HPDE6-E6E7 (cell line): ENCODE data around the gene ENTPD2.

ENCODE experiments used
- DNase-seq: peaks from one replicate; pipeline ENCODE4 v3.0.0; 2011; ENCODE audit warnings: missing footprints; ENCODE audit errors: extremely low spot score

ENTPD2 gene

GRCh38 chr9:137079401-137079787 lies 25.5 kb upstream of the ENTPD2 start:
- DNase-seq, result no peak

DNA sequence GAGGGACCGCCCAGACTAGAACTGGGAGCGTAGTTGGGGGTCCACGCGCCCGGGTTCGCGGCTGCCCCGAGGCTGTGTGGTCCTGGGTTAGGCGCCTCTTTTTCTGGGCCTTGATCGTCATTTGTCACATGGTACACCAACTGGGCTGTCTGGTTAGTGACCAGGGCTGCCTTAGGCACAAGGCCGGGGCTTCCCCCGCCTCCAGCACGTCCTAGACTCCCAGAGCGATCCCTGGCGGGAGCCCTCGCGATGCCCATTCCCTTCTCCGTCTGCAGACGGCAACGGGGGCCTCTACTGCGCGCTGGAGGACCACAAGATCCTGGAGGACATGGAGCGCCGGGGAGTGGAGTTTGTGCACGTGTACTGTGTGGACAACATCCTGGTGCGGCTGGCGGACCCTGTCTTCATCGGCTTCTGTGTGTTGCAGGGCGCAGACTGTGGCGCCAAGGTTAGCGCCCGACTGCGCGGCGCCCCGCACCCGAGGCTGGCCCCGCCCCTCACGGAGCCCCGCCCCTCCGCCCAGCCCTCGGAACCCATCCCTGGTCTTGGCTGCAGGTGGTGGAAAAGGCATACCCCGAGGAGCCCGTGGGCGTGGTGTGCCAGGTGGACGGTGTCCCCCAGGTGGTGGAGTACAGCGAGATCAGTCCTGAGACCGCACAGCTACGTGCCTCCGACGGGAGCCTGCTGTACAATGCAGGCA lies 25.0 kb upstream of the ENTPD2 start:
- no peak for DNase-seq

- DNase-seq, result no peak
Observed at GRCh38 chr9:137077758-137078693, 24.2 kb upstream of the ENTPD2 start.

GRCh38 chr9:137077010-137077747 lies 23.3 kb upstream of the ENTPD2 start, which contains the start of gene UAP1L1:
Gene UAP1L1 (plus strand): TSS chr9:137077517. CDS start chr9:137077533, 16 bp downstream.
- no peak for DNase-seq

DNA sequence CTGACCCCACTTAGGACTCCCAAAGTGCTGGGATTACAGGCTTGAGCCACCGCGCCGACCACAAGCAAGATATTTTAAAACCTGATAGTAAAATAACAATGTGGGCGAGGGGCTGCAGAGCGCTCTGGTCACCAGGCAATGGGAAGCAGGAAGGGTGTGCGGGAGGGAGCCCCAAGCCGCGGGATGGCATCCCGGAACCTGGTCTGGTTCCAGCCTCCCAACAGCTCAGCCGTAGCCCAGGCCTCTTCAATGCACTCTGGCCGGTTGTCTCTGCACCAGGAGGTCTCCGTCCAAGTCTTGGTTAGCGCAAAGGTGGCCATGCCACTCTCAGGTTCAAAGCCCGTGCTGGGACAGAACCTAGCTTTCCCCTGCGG lies 22.8 kb upstream of the ENTPD2 start:
- no peak for DNase-seq

- DNase-seq, result no peak
Observed at GRCh38 chr9:137075275-137075775, 21.5 kb upstream of the ENTPD2 start.

- DNase-seq, result no peak
Observed at GRCh38 chr9:137074657-137075274, 20.9 kb upstream of the ENTPD2 start.

- DNase-seq, result no peak
Observed at GRCh38 chr9:137073992-137074399, 20.1 kb upstream of the ENTPD2 start.

DNA sequence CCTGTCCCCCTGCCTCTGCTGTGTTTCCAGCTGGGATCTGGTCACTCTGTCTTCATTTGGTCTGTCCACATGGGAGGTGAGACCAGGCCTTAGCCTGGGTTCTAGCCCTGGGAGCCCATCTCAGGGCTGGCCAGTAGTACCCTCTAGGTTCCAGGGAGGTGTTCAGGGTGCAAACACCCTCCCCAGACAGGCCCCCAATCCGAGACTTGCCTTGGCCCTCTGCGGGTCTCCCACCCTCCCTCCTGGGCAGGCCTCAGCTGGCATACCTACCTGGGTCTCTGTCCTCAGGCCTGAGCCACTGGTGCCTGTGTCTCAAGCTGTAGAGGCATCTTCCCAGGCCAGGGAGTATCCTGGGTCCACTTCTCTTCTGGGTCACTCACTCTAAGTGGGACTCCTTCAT lies 17.4 kb upstream of the ENTPD2 start:
- no peak for DNase-seq

GRCh38 chr9:137070906-137071275 lies 17.0 kb upstream of the ENTPD2 start:
- no peak for DNase-seq

- peak; percentile 89 for DNase-seq
Observed at GRCh38 chr9:137070201-137070905, 16.5 kb upstream of the ENTPD2 start, which contains the start of gene SAPCD2. Gene SAPCD2 (minus strand): TSS chr9:137070557. CDS start chr9:137070460, 97 bp downstream.

GRCh38 chr9:137069508-137070091 lies 15.7 kb upstream of the ENTPD2 start:
- no peak for DNase-seq

DNA sequence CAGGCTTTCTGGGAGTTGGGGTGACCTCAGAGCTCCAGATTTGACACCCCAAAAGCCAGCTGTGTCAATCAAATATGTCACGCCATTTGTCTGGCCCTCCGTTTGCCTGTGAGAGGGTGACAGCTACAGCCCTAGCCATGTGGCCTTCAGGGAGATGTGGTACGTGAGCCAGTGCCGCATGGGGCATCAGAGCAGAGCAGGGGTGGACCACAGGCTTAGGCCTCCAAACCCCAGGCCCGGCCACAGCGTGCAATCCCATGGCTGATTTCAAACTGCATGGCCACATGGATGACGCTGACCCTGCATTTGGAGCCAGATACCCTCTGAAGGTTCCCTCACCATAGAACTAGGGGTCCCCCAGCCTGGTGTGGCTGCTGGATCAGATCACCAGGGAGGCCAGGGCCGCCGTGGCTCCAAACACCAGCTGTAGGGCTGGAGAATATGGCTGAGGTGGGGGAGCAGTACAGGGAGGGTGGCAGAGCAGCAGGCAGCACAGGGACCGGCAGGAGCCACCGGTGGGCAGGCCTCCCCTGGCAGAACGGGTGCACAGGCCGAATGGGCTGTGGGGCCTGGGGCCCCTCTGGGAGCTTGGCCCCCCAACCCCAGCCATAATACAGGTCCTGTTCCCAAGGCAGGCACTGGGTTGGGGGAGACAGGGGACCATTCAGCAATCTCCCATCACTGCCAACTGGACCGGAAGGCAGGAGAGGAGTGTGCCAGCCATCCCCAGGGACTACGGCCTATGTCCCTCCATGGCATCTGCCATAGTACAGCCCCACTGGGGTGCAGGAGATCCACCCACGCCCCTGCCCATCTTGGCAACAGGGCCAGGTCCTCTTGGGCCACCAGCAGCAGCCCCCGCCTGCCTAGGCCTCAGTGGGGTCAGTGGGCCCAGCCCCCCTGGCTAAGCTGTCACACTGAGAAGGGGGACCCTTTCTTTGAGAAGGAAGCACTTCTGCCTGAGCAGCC lies 15.0 kb upstream of the ENTPD2 start:
- no peak for DNase-seq

DNA sequence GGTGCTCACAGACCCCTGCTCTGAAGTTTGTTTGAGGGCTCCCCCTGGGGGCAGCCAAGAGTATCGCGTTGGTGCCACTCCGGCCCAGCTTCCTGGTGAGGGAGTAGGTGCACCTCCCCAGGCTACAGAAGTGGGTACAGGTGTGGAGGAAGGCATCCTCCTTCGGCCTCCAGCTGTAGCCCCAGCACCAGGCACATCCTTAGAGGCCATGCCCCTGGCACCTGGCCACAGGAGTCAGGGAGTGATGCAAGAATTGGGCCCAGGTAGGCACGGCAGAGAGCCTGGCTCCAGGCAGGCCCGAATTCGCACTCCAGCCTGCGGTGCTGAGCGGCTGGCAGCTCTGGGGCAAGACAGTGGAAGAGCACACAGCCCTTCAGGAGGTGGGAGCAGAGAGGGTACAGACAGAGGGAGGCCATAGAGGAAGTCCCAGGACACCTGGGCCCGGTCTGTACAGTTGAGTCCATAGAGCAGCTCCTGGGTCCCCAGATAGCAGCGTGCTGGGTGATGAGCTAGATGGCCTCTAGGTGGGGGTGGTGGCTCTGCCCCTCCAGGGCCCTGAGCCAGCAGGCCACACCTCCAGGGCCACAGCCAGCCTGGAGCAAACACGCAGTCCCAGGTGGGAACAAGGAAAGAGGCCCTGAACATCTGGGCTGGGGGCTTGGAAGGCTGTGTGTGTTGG lies 14.1 kb upstream of the ENTPD2 start:
- no peak for DNase-seq

GRCh38 chr9:137066096-137066861 lies 12.4 kb upstream of the ENTPD2 start:
- DNase-seq, result no peak

DNA sequence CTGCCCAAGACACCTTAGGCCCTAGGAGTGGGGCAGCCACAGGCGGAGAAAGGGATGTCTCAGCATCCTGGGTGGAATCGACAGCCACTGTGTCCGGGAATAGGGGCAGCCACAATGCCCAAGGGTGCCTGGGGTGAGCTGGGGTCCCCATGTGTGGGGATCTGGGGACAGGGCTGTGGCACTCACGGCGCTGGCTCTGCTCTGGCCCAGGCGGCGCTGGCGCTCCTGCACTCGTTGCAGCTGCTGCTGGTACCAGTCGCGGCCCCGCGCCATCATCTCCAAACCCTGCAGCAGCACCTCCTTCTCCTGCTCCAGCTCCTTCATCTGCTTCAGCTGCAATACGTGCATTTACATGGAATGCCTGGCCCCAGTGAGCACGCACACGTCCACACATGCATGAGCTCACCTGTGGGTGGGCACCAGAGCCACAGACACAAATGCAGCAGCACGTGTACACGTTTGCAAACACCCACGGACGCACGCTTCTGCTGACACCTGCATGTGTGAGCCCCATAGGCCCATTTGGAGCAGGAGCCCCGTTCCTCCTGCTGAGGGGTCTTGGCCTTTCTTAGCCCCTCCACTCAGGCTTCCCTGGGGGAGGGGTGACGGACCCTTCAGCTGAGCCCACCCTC lies 11.6 kb upstream of the ENTPD2 start:
- DNase-seq, result no peak

DNA sequence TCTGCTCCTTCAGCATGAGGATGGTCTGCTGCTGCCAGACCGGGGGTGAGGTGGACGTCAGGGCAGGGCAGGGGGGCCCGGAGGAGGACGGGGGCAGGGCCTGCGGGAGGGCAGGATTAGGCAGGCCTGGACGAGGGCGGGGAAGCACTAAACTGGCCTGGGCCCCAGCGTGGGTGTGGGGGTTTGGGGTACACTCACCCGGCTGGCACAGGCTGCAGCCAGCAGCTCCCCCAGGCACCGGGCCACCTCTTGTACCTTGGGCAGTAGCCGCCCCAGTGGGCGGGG lies 11.0 kb upstream of the ENTPD2 start:
- DNase-seq, result no peak
